Measurements from ENCODE around the gene RGL4.
"Not testable (repeated sequence)": the region's sequence is repeated elsewhere in the genome, so short reads cannot be mapped to it uniquely, and the experiment has no call there.

The RGL4 gene

GRCh38 chr22:23700706-23701105 is 9.9 kb downstream of the RGL4 start:
- no peak for DNase-seq

- no peak for DNase-seq
Observed at GRCh38 chr22:23704062-23704461, 13.2 kb downstream of the RGL4 start.

GRCh38 chr22:23704829-23705228 is 14.0 kb downstream of the RGL4 start:
- DNase-seq = no peak

GRCh38 chr22:23705358-23705757 is 14.5 kb downstream of the RGL4 start:
- DNase-seq = no peak

GRCh38 chr22:23708270-23708669 is 17.5 kb downstream of the RGL4 start:
- no peak for DNase-seq

GRCh38 chr22:23709107-23709506 is 18.3 kb downstream of the RGL4 start:
- DNase-seq = no peak

GRCh38 chr22:23712256-23712655 is 21.4 kb downstream of the RGL4 start:
- DNase-seq = no peak

- no peak for DNase-seq
Observed at GRCh38 chr22:23713696-23714595, 23.1 kb downstream of the RGL4 start.

GRCh38 chr22:23714596-23715578 is 24.1 kb downstream of the RGL4 start:
- DNase-seq = no peak

GRCh38 chr22:23715806-23716375 is 25.1 kb downstream of the RGL4 start:
- no peak for DNase-seq

- peak; percentile 92 for DNase-seq
Observed at GRCh38 chr22:23716811-23717801, 26.3 kb downstream of the RGL4 start.

GRCh38 chr22:23718371-23719165 is 27.8 kb downstream of the RGL4 start:
- no peak for DNase-seq

GRCh38 chr22:23720855-23721254 is 30.0 kb downstream of the RGL4 start:
- DNase-seq = no peak

- DNase-seq = no peak
Observed at GRCh38 chr22:23722160-23722559, 31.3 kb downstream of the RGL4 start.

- no peak for DNase-seq
Observed at GRCh38 chr22:23722724-23723123, 31.9 kb downstream of the RGL4 start.

GRCh38 chr22:23728108-23728507 is 37.3 kb downstream of the RGL4 start:
- not testable (repeated sequence) for DNase-seq

GRCh38 chr22:23737696-23738095 is 46.9 kb downstream of the RGL4 start:
- no peak for DNase-seq

- DNase-seq = no peak
Observed at GRCh38 chr22:23742505-23743264, 51.9 kb downstream of the RGL4 start.

- DNase-seq = no peak
Observed at GRCh38 chr22:23743303-23743705, 52.5 kb downstream of the RGL4 start.

GRCh38 chr22:23744001-23744400 is 53.2 kb downstream of the RGL4 start:
- DNase-seq = no peak

Measured in COR-L47 (cell line).